Thyroid gland (tissue), 4 donors: Measurements from ENCODE around the gene SPECC1.

Source experiments
- POLR2A ChIP-seq, 2 donors: fragments of 450-650 bp; IDR thresholded peaks; one replicate each; pipeline ENCODE4 v1.6.1; 2017; ENCODE audit warnings: antibody characterized with exemption in 2 of 2, mild to moderate bottlenecking in 2 of 2, moderate library complexity in 1 of 2
- TF ChIP-seq, protein P1 (sequence below), 6 experiments: fragments of 200-600 bp in 3 of 6; fragments of 450-650 bp in 3 of 6; sonication (generic) in 3 of 6; IDR thresholded peaks; one replicate each; pipeline ENCODE4 v1.5.1; 2016 to 2019; ENCODE audit warnings: antibody characterized with exemption in 6 of 6, mild to moderate bottlenecking in 2 of 6, inconsistent platforms in 1 of 6, moderate library complexity in 1 of 6

GRCh38 chr17:20121359-20122253, 112.4 kb downstream of the SPECC1 start:
- TF ChIP-seq, protein P1, sequence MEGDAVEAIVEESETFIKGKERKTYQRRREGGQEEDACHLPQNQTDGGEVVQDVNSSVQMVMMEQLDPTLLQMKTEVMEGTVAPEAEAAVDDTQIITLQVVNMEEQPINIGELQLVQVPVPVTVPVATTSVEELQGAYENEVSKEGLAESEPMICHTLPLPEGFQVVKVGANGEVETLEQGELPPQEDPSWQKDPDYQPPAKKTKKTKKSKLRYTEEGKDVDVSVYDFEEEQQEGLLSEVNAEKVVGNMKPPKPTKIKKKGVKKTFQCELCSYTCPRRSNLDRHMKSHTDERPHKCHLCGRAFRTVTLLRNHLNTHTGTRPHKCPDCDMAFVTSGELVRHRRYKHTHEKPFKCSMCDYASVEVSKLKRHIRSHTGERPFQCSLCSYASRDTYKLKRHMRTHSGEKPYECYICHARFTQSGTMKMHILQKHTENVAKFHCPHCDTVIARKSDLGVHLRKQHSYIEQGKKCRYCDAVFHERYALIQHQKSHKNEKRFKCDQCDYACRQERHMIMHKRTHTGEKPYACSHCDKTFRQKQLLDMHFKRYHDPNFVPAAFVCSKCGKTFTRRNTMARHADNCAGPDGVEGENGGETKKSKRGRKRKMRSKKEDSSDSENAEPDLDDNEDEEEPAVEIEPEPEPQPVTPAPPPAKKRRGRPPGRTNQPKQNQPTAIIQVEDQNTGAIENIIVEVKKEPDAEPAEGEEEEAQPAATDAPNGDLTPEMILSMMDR (IDR thresholded peaks at IDR 0.05), result peak; percentile 57 to 87 (median 70)
- TF ChIP-seq POLR2A (IDR thresholded peaks at IDR 0.05), result no peak
